IPS-11a (cell line): ENCODE results near the gene WDFY1.

Experiments used
- H3K4me3 ChIP-seq: one replicate; pipeline ENCODE4 v1.5.1; 2013; ENCODE audit warnings: low read depth, low read length, control low read depth

WDFY1 gene

DNA sequence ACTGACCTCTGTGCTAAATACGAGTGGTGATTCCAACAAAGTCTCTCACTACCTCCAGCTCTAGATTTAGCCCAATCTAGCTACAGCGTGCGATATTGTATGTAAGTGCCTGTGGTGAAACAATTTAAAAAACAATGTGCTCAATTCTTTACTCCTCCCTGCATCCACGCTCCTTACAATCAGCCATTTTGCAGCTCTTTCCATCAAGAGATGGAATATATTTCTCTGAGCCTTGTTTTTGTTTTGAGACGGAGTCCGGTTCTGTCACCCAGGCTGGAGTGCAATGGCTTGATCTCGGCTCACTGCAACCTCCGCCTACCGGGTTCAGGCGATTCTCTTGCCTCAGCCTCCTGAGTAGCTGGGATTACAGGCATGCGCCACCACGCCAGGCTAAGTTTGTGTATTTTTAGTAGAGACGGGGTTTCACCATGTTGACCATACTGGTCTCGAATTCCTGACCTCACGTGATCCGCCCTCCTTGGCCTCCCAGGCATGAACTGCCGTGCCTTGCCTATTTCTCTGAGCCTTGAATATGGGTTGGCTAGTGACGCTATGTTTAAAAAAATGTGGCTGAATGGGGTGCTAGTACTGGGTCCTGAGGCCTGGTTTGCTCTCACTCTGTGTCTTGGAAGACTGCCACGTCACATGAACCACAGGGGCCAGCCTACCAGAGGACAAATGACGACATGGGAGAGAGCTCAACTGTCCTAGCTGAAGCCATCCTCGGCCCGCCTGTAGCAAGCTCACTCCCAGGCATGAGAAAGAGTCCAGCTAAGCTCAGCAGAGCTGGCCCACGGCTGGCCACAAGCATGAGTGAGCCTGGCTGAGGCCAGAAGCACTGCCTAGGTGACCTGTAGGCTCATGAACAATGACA, 14.8 kb downstream of the WDFY1 start:
- no peak overlapping the region for H3K4me3 ChIP-seq

DNA sequence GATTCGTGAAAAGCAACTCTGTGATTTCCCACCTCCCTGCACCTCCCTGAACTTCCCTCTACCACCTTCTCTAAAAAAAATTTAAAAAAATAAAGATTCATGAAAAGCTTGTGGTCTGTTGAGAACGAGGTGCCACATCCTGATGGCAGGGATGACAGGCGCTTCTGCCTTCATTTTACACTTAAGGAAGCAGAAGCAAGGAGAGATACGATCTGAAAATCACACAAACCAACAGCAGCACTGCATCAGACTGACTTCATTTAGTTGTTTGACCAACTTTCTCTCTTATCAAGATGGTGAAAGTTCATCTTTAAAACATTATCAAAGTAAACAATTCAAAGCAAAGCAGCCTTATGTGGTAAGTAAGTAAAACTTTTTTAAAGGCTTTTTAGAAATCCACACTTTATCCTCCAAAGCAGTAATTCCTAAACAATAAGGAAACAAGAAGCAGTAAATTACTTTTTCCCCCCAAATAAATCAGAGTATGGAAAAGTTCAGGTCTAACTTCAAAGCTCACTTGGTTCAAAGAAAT, 15.5 kb downstream of the WDFY1 start:
- no peak overlapping the region for H3K4me3 ChIP-seq

DNA sequence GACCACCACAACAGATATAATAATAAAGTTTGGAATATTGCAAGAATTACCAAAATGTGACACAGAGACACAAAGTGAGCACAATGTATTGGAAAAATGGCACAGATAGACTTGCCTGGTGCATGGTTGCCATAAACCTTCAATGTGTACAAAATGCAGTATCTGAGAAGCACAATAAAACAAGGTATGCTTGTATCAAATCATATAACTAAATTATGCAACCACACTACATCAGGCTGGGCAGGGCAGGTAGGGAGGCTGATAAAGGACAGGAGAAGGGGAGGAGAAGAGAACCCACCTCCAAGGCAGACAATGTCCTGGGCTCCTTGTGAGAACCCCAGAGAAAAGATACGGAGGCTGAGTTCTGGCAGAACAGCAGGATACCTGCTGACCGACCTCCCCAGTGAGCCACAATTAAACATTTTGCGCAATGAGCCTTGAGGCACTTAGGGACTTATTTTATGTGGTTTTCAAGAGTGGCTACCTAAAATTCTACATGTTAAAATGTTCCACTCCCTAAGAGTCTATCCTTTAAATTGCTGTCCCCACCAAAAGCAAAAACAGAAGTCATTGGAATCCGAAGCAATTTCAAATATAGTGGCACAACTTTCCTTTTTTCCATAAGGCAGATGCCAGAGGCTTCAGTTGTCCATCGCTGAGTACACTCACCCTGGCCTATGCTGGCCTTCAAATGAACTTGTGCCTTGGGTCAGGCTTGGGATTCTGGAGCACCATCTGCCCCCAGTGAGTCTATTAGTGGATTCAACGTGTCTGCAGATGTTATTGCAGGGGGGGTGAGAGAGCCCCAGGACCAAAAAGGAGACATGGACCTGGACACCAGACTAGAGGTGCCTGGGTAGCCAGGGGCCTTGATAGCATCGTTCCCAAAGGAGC, 16.8 kb downstream of the WDFY1 start:
- H3K4me3 ChIP-seq: no peak overlapping the region

DNA sequence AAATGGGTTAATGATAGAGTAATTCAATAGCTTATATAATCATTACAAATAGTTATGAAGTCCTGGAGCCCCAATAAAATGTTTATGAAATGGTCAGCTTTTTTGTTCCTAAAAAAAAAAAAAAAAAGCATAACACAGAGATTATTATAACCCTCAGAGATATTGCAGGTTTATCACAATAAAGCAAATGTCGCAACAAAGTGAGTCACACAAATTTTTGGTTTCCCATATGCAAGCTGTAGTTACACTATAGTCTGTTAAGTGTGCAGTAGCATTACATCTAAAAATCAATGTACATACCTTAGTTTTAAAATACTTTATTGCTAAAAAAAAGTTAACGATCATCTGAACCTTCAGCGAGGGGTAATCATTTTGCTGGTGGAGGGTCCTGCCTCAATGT, 20.0 kb downstream of the WDFY1 start:
- no peak overlapping the region for H3K4me3 ChIP-seq

DNA sequence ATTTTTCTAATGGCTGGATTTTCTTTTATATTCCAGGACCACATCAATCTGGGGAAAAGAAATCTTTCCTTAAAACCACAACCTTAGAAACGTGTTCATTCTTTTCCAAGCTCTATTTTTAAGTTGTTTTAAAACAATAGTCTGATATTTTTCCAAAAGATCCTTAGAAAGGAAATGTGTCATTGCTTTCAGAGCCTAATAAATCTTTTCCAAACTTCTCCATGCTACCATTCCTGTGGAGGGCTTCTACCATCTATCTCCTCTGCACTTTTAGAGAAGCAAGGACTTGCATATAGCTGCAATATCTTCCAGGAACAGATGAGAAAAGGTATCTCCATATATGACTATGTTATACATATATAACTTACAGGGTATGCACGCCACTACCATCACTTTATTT, 21.2 kb downstream of the WDFY1 start:
- H3K4me3 ChIP-seq: no peak overlapping the region

DNA sequence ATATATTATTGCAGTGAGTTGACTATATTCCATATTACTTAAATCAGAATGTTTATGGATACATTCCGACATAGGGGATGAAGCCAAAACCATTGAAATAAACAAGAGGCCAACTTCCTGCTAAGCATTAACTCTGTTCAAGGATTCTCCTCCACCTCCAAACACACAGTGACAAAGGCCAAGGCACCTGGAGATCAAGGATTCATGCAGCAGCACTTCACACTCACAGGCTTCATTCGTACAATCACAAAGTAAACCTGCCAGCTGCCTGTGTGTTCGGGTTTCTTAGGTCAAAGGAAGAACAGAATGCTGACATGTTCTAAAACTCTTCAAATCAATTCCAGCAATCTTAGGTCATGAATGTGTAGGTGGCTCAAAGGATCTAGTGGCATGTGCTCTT, 22.8 kb downstream of the WDFY1 start:
- H3K4me3 ChIP-seq: no peak overlapping the region

DNA sequence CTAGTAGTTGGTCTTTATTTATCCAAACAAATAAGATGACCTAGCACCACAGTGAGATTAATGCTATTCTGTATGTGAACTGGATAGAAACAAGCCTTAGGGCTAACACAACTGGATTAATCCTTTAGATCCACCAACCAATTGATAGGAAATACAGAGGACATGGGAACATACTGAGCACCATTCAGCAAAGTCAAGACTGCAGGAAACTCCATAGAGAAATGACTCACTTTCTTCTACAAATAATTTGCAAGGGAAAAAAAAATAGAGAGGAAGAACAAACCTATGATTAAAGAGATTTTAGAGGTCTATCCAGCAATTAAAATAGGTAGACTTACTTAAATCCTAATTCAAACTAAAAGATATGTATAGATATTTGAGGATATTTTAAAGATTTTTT, 23.9 kb downstream of the WDFY1 start:
- no peak overlapping the region for H3K4me3 ChIP-seq

DNA sequence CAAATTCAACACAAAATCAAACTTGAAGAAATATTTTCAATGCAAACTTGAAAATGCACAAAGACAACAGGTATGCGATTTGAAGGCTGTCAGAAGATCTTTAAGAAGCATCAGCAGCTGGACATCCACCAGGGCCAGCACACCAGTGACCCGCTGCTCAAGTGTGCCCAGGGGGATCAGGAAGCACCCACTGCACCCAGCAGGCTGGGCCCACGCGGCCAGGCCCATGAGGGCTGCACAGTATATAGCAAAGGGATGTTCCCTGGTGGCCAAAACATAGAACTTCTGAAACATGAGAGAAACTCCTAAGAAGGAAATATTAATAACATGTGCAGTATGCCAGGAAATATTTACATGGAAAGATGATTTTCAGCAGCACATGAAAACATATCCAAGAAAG, 25.0 kb downstream of the WDFY1 start:
- H3K4me3 ChIP-seq: no peak overlapping the region

DNA sequence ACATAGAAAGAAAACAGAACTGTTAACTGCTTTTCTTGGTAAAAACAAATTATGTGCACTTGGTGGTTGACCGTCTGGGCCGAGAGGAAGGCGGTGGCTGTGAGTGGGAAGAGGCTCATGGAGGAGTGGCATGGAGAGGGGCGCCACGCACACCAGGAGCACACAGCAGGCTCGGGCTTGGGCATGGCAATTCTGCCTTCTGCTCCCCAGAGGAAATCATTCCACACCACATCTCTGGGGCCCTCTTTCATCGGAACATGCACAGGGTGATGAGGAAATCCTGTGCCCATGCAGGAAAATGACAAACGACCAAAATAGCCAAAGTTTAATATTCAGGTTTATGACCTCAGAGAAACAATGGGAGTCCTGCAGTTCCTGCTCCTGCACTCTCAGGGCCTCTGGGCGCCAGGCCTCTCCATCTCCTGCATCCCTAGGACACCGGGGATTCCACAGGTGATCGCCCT, 26.4 kb downstream of the WDFY1 start:
- H3K4me3 ChIP-seq: no peak overlapping the region

DNA sequence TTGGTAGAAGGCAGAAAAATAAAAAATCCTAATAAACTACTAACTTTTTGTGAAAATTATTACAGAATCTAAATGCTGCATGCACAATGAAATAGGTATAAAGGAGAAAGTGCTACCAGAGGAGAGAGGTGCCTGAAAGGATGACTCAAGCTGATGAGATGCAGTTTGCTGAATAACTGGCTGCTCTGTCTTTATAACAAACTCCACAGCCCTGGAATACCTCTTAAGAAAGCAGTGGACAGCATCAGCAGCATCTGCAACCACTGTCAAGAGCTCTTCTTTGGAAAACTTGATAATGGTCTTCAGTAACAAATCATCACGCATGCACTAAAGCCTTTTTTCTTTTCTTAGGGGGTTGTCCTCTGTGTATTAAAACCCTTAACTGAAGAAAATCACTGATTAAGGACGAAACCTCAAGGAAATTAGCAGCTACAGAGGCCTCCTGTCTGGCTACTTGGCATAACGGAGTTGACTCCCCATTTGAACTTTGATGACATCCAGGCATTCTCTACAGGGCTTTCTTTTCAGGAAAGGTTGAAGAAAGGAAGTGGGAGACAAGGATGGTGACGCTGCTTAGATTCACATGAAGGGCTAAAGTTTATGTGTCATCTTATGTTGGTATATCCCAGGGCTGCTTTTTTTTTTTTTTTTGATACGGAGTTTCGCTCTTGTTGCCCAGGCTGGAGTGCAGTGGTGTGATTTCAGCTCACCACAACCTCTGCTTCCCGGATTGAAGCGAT, 28.8 kb downstream of the WDFY1 start:
- no peak overlapping the region for H3K4me3 ChIP-seq

DNA sequence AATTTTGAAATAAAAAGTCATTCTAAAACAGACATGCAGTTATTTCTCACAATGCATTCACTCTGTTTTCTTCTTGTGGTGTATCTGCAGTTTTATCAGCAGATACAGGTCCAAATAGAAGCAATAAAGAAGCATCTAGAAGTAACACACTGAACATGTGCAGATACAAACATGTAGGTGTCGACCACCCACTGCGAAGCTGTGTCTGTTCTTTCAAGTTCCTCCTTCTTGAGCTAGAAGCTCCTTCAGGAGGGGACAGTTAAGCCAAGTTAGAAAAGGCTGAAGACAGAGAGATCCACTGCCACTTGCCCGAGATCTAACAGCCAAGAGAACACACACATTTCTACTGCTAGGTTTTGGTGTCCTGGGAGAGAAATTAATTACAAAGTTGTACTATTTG, 30.1 kb downstream of the WDFY1 start:
- H3K4me3 ChIP-seq: no peak overlapping the region

DNA sequence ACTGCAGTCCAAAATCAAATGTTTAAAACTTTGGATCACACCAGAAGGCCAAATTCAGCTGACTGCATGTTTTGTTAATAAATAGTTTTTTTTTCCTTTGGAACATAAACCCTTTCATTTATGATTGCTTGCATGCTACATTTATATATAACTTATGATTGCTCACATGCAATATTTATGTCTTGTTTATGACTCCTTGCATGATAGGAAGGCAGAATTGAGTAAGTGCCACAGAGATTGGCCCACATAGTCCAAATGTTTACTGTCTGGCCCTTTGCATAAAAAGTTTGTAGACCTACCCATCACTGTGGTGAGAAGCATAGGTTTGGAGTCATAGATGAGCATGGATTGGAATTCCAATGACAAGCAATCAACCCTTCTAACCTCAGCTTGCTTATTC, 30.8 kb downstream of the WDFY1 start:
- no peak overlapping the region for H3K4me3 ChIP-seq

DNA sequence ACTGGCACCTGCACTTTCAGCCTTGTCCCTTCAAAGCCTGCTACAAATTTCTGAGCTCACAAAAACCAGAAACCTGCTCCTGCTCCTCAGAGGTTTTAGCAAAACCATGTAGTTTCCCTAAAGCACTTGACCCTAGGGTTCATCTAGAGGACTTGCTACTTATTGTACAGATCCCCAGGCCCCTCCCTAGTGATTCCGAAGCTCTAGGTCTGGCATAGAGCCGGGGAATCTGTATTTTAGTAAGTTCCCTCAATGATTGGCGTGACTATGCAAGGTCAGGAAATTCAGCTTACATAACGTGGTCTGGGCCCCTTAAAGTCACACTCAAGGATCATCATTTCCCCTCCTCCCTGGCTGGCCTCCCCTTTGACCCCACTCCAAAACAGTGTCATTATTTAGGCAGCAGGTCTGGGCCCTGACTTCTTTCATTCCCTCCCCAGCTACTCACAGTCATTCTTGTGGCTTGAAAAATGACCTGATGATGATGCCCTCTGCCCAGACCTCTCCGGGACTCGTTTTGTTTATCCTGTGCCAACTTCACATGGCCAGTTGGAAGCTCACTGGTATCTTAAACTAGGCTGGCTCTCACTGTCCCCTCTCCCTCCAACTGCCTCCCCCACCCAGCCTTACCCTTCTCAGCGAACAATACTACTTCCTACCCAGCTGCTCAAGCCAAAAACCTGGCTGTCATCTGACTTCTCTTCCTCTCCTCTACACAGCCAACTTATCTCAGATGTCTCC, 36.0 kb downstream of the WDFY1 start:
- no peak overlapping the region for H3K4me3 ChIP-seq

DNA sequence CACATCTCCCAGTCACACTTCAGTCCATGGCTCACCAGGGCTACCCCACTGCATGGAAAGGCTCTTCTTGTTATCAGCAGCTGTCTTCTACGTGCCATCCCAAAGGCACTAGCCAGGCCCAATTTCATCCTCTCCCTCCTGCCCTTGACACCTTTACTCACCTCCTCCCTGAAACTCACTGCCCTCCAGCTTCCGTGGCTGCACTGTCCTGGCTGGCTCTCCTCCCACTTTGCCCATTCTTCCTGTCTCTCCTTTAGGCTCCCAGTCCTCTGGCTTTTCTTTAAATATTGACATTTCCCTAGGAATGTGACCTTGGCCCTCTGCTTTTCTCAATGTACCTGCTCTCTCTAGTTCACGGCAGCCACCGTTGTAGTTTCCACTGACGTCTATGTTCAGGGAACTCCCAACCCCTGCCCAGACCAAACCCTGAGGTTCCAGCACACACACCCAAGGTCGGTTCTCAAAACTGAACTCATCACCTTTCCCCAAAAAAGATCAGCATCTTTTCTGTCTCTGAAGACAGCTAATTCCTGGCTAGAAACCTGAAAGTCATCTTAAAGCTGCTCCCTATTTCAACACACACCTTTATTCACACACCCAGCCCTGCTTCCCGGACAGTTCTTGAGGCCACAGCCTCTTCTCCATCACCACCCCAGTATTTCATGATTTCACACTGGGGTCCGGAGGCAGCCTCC, 36.7 kb downstream of the WDFY1 start:
- H3K4me3 ChIP-seq: no peak overlapping the region

DNA sequence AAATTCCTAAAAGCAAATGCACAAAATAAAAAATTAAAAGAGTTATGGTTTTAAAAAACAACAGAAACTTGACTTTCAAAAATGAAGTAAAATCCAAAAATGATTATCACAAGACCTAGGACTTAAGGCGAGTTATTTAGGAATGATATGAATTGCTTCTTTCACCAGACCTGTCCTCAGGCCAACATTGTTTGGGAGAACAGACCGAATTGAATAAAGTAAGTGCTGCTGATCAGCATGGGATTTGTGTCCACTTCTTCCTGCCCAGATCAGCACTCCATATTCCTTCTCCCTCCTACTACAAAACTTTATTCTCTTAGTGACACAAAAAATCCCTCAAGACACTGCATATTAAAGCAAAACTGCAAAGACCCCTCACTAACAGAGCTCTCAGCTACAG, 39.1 kb downstream of the WDFY1 start:
- H3K4me3 ChIP-seq: no peak overlapping the region

DNA sequence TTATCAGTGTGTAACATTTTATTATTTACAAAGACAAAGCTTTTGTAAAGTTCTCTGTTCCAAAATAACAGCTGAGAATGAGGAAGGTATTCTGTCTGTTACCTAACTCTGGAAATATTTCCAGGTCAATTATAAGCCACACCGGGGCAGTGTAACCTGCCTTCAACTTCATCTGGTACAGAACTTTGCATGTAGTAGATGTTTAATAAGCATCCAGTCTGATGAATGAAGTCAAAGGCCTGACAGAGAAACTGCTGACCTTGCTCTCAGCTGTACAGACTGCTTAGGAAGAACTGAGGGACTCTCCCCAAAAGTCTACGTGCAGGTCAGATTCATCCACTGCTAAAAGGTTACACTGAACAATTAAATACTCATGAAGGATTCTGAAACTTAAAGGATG, 43.3 kb downstream of the WDFY1 start:
- H3K4me3 ChIP-seq: no peak overlapping the region

DNA sequence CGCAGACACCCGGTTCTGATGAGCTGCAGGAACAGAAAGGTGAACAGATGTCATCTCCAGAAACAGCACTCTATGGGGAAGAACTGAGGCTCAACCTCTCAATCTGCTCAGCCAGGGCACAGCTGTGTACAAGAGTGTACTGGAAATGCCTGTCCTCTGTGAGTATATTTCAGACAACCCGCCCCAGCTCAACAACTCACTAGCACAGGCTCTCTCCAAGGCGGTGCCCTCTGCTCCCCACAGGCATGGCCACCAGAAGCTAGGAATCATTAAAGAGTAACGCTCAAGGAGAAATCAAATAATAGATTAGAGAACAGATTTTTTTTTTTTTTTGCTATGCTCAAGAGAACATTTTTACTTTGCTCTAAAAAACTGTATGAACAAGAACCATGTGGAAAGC, 43.8 kb downstream of the WDFY1 start:
- no peak overlapping the region for H3K4me3 ChIP-seq

DNA sequence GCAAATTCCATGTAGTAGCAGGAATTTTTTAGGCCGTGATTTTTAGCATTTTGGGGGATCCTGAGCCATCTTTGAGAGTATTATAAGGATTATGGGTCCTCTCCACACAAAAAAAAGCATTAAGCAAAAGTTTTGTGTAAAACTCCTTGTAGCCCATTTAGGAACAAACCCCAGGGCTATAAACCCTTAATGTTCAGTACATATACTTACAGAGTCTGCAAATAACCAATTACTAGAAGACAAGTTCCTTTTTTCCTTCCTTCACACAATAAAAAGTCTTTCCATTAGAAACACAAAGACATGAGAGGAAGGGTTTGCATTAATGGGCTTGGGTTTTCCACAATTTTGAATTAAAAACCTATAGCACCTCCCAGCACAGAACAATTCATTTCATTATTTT, 44.6 kb downstream of the WDFY1 start:
- H3K4me3 ChIP-seq: no peak overlapping the region

DNA sequence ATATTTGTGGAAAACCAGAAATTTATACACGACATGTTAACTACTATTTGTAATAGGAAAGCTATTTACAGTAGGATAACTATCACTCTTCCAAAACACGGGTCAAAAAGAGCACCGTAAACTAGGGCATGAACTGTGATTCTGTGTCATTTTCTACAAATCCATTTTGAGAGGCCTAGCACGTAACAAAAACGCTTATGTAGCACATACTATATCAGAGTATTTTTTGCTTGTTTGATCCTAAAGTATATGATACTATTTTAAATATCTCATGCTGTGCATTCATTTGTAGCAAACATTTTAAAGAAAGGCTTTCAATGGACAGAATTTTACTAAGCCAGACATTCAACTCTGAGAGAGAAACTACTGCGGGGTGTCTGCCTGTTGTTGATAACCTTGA, 45.1 kb downstream of the WDFY1 start:
- H3K4me3 ChIP-seq: no peak overlapping the region
